Hepatocyte (in vitro differentiated cells): ENCODE results near the gene NFU1.
A peak's percentile ranks its signal among the peaks of the same experiment; 100 is the strongest.

Source experiments
- EZH2 ChIP-seq: fragments of 200-600 bp; sonication (generic); IDR thresholded peaks from 2 replicates; pipeline ENCODE4 v1.6.1; 2016; ENCODE audit warnings: antibody characterized with exemption, mild to moderate bottlenecking, borderline replicate concordance
- TF ChIP-seq, protein P1 (sequence below): fragments of 200-600 bp; sonication (generic); IDR thresholded peaks from 2 replicates; pipeline ENCODE4 v1.5.1; 2016; ENCODE audit warnings: antibody characterized with exemption, mild to moderate bottlenecking; ENCODE audit not compliant: poor library complexity

GRCh38 chr2:69436938-69437750 is at the start of gene NFU1:
- TF ChIP-seq, protein P1, sequence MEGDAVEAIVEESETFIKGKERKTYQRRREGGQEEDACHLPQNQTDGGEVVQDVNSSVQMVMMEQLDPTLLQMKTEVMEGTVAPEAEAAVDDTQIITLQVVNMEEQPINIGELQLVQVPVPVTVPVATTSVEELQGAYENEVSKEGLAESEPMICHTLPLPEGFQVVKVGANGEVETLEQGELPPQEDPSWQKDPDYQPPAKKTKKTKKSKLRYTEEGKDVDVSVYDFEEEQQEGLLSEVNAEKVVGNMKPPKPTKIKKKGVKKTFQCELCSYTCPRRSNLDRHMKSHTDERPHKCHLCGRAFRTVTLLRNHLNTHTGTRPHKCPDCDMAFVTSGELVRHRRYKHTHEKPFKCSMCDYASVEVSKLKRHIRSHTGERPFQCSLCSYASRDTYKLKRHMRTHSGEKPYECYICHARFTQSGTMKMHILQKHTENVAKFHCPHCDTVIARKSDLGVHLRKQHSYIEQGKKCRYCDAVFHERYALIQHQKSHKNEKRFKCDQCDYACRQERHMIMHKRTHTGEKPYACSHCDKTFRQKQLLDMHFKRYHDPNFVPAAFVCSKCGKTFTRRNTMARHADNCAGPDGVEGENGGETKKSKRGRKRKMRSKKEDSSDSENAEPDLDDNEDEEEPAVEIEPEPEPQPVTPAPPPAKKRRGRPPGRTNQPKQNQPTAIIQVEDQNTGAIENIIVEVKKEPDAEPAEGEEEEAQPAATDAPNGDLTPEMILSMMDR, result peak; percentile 64
- TF ChIP-seq EZH2, result no peak
